Measurements from ENCODE around the gene LRRC4B.

Gene LRRC4B

DNA sequence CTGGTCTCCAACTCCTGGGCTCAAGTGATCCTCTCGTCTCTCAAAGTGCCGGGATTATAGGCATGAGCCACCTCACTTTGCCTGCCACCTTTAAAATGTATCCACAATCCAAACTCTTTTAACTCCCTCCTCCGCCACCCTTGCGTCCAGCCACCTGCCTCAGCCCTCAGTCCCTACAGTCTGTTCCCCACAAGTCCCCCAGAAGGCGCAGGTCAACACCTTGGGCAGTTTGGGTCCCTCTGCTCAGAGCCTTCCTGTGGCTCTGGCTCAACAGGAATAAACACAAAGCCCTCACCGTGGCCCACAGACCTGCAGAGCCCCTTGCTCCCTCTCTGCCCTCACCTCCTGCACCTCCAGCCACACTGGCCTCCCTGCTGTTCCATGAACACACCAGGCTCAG is 99.4 kb downstream of the LRRC4B start:
- H3K27ac ChIP-seq (ENCODE audit: insufficient read depth in 1 of 2, low read depth in 1 of 2, low read length in 2 of 2, poor library complexity in 1 of 2, severe bottlenecking in 2 of 2): no peak overlapping the region
- ChIA-PET CTCF (no interaction called here), POLR2A (no interaction called here)
- H3K4me3 ChIP-seq (ENCODE audit: control insufficient read depth in 1 of 7, extremely low read depth in 1 of 7, insufficient read depth in 4 of 7, low read depth in 2 of 7, low read length in 6 of 7): no peak overlapping the region
- H3K27me3 ChIP-seq (replicated peaks in 2 of 5; ENCODE audit: control insufficient read depth in 4 of 5, insufficient read depth in 5 of 5, low read length in 4 of 5): peaks cover 0 to 2% (median 0%) of the 10 kb centered on the region in 5 experiments
- no peaks in the 10 kb centered on the region for H3K4me1 ChIP-seq (ENCODE audit: control extremely low read depth in 1 of 4, control insufficient read depth in 4 of 4, insufficient read depth in 4 of 4, low read length in 3 of 4)
- H3K9me3 ChIP-seq (ENCODE audit: control extremely low read depth in 1 of 5, control insufficient read depth in 4 of 5, insufficient read depth in 2 of 5, low read depth in 1 of 5, low read length in 4 of 5): no peaks in the 10 kb centered on the region
- WGBS (ENCODE audit: insufficient coverage): 90% methylated on average over 6 of the region's 6 CpGs
- no peaks in the 10 kb centered on the region for H3K36me3 ChIP-seq (ENCODE audit: control insufficient read depth in 4 of 4, insufficient read depth in 4 of 4, low read length in 3 of 4)
- DNase-seq: no peak

DNA sequence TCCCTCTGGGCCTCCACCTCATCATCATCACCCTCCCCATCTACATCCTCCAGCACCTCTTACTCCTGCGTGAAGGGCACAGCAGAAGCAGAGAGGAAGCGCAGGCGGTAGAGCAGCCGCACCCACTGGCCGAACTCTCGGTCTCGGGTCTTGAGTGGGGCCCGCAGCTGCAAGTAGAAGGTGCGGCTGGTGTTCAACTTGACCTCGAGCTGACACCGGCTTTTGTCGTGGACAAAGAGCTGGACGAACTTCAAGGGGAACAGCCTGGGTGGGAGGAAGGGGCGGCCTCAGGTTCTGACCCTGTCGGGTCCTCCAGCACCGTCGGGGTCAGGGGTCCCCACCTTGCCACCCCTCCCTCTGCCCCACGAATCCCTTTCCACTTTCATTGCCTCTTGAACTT is 100.7 kb downstream of the LRRC4B start:
- H3K4me3 ChIP-seq (ENCODE audit: control insufficient read depth in 1 of 7, extremely low read depth in 1 of 7, insufficient read depth in 4 of 7, low read depth in 2 of 7, low read length in 6 of 7): no peak overlapping the region
- POLR2A ChIA-PET: no interaction called here
- peaks cover 0 to 2% (median 0%) of the 10 kb centered on the region in 5 experiments for H3K27me3 ChIP-seq (replicated peaks in 2 of 5; ENCODE audit: control insufficient read depth in 4 of 5, insufficient read depth in 5 of 5, low read length in 4 of 5)
- H3K36me3 ChIP-seq (ENCODE audit: control insufficient read depth in 4 of 4, insufficient read depth in 4 of 4, low read length in 3 of 4): no peaks in the 10 kb centered on the region
- H3K4me1 ChIP-seq (ENCODE audit: control extremely low read depth in 1 of 4, control insufficient read depth in 4 of 4, insufficient read depth in 4 of 4, low read length in 3 of 4): no peaks in the 10 kb centered on the region
- CTCF ChIA-PET: no interaction called here
- no peak overlapping the region for H3K27ac ChIP-seq (ENCODE audit: insufficient read depth in 1 of 2, low read depth in 1 of 2, low read length in 2 of 2, poor library complexity in 1 of 2, severe bottlenecking in 2 of 2)
- DNase-seq: no peak
- WGBS (ENCODE audit: insufficient coverage): 90% methylated on average over 15 of the region's 18 CpGs
- H3K9me3 ChIP-seq (ENCODE audit: control extremely low read depth in 1 of 5, control insufficient read depth in 4 of 5, insufficient read depth in 2 of 5, low read depth in 1 of 5, low read length in 4 of 5): no peaks in the 10 kb centered on the region

Measured in common myeloid progenitor, CD34-positive (primary cell).